ENCODE measurements around the gene BSCL2. TPM values are rescaled to one million over a fixed set of nuclear protein-coding genes. Genes with fewer than 3 reads are reported as not detected.

The BSCL2 gene
- total RNA-seq, 1 experiment from 2014 or later = 82.1 TPM

GRCh38 chr11:62678433-62678769, 28.8 kb downstream of the BSCL2 start:
- Histone ChIP-seq H3K27me3 (ENCODE audit: control insufficient read depth, insufficient read depth, low read length) (no peaks in the 10 kb centered on the region), H3K4me1 (ENCODE audit: control insufficient read depth, insufficient read depth, low read length) (peaks cover 11% of the 10 kb centered on the region), H3K36me3 (ENCODE audit: control insufficient read depth, insufficient read depth, low read length) (no peaks in the 10 kb centered on the region; the same call in 1 of the 2 replicates), H3K9me3 (ENCODE audit: control insufficient read depth, insufficient read depth, low read depth, low read length) (no peaks in the 10 kb centered on the region), H3K27ac (ENCODE audit: low read length) (peak overlapping the region; percentile 82), H3K4me3 (ENCODE audit: low read depth in 2 of 2, low read length in 2 of 2) (peak overlapping the region; percentile 82 to 87)
- intact Hi-C loops (cut with micrococcal nuclease; ENCODE audit: unreplicated experiment) (no loop called here), in situ Hi-C loops (cut with HindIII; ENCODE audit: low pct_unique_long_range_greater_than_20kb, low sequenced_read_pairs) (no loop called here)
- CTCF ChIA-PET = no interaction called here
- DNase-seq (ENCODE audit: low read depth, low spot score) = no peak
- POLR2A ChIA-PET = interaction anchor here (0.5 kb wide), 1 partner anchor 88 kb away, joined by 5 read pairs; no protein-coding TSS in a partner anchor
- no TSS peak for BruUV-seq (replicated peaks)
- no peak for TF ChIP-seq REST (IDR thresholded peaks at IDR 0.05; ENCODE audit: insufficient read depth in 1 of 2, low read depth in 2 of 2, low read length in 1 of 2)
- TF ChIP-seq SIN3A (IDR thresholded peaks at IDR 0.05; ENCODE audit: borderline replicate concordance, insufficient read depth, low read depth, low read length) = no peak
- no peak for TF ChIP-seq POLR2AphosphoS5 (IDR thresholded peaks at IDR 0.05; ENCODE audit: low read depth, low read length)
- no peak for TF ChIP-seq CTCF (IDR thresholded peaks at IDR 0.05)
- TF ChIP-seq TCF7L2 (IDR thresholded peaks at IDR 0.05; ENCODE audit: low read depth, low read length) = no peak
- no peak; the same call in 1 of the 2 replicates for ATAC-seq

GRCh38 chr11:62677714-62678113, 29.5 kb downstream of the BSCL2 start:
- BruUV-seq (replicated peaks) = no TSS peak
- H3K27me3 ChIP-seq (ENCODE audit: control insufficient read depth, insufficient read depth, low read length) = no peaks in the 10 kb centered on the region
- in situ Hi-C loops (cut with HindIII; ENCODE audit: low pct_unique_long_range_greater_than_20kb, low sequenced_read_pairs) = no loop called here
- H3K9me3 ChIP-seq (ENCODE audit: control insufficient read depth, insufficient read depth, low read depth, low read length) = no peaks in the 10 kb centered on the region
- H3K4me3 ChIP-seq (ENCODE audit: low read depth in 2 of 2, low read length in 2 of 2) = peak overlapping the region; percentile 82 to 87
- H3K4me1 ChIP-seq (ENCODE audit: control insufficient read depth, insufficient read depth, low read length) = peaks cover 18% of the 10 kb centered on the region
- H3K27ac ChIP-seq (ENCODE audit: low read length) = peak overlapping the region; percentile 82
- intact Hi-C loops (cut with micrococcal nuclease; ENCODE audit: unreplicated experiment) = no loop called here
- POLR2A ChIA-PET = interaction anchor here (1.4 kb wide), 1 partner anchor 11 kb away, joined by 4 read pairs; no protein-coding TSS in a partner anchor
- TF ChIP-seq REST (IDR thresholded peaks at IDR 0.05; ENCODE audit: insufficient read depth in 1 of 2, low read depth in 2 of 2, low read length in 1 of 2) = no peak
- TF ChIP-seq SIN3A (IDR thresholded peaks at IDR 0.05; ENCODE audit: borderline replicate concordance, insufficient read depth, low read depth, low read length) = no peak
- TF ChIP-seq TCF7L2 (IDR thresholded peaks at IDR 0.05; ENCODE audit: low read depth, low read length) = no peak
- no peak for TF ChIP-seq CTCF (IDR thresholded peaks at IDR 0.05)
- ATAC-seq (no peak), DNase-seq (ENCODE audit: low read depth, low spot score) (no peak)
- no peaks in the 10 kb centered on the region; the same call in 1 of the 2 replicates for H3K36me3 ChIP-seq (ENCODE audit: control insufficient read depth, insufficient read depth, low read length)
- CTCF ChIA-PET = no interaction called here

Data from Panc1 (cell line).